ENCODE measurements around the gene GRXCR2.
"Not testable (repeated sequence)": the region's sequence is repeated elsewhere in the genome, so short reads cannot be mapped to it uniquely, and the experiment has no call there.

The GRXCR2 gene

DNA sequence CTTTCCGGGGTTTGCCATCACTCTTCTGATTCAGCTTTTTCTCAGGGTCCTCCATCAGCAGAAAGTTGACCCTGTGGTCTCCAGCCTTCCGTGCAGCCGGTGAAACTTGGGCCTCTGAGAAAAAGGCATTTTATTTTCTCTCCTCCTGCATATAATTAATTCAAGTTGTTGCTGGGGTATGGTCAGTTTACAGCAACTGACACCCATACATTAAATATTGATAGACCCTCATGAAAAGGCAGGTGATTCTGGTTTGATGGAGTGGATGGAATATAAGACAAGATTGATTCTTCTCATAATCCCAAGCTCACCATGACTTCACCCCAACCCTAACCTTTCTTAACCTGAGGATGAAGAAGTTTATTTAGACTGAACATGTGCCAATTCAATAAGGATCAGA, at the start of gene GRXCR2:
GRXCR2 (minus strand) TSS at position 101 of the 400 bp plus-strand sequence; CDS start at position 55, 46 bp downstream.
- DNase-seq (ENCODE audit: low spot score) = no peak

DNA sequence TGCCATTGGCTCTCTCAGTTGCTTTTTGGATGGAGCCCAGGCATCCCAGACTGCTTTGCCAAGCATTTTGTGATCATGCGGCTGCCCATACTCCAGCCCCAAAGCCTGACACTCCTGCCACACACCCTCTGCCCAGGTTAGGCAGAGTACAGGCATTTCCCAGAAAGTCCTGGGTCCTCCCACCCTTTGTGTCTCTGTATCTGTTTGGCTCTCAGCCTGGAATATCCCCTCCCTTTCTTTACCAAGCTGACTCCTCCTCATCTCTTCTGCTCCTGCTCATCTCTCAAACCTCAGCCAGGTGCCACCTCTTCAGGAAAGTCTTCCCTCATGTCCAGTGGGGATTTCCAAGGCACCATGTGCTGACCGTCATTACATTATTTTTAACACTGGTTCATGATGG, 49.2 kb upstream of the GRXCR2 start:
- DNase-seq (ENCODE audit: low spot score) = no peak

- no peak for DNase-seq (ENCODE audit: low spot score)
Observed at GRCh38 chr5:145921211-145921610, 48.4 kb upstream of the GRXCR2 start.

- no peak for DNase-seq (ENCODE audit: low spot score)
Observed at GRCh38 chr5:145920542-145921210, 47.9 kb upstream of the GRXCR2 start.

- no peak for DNase-seq (ENCODE audit: low spot score)
Observed at GRCh38 chr5:145919413-145919812, 46.6 kb upstream of the GRXCR2 start.

- DNase-seq (ENCODE audit: low spot score) = no peak
Observed at GRCh38 chr5:145918397-145918796, 45.6 kb upstream of the GRXCR2 start.

- DNase-seq (ENCODE audit: low spot score) = no peak
Observed at GRCh38 chr5:145917288-145917687, 44.5 kb upstream of the GRXCR2 start.

DNA sequence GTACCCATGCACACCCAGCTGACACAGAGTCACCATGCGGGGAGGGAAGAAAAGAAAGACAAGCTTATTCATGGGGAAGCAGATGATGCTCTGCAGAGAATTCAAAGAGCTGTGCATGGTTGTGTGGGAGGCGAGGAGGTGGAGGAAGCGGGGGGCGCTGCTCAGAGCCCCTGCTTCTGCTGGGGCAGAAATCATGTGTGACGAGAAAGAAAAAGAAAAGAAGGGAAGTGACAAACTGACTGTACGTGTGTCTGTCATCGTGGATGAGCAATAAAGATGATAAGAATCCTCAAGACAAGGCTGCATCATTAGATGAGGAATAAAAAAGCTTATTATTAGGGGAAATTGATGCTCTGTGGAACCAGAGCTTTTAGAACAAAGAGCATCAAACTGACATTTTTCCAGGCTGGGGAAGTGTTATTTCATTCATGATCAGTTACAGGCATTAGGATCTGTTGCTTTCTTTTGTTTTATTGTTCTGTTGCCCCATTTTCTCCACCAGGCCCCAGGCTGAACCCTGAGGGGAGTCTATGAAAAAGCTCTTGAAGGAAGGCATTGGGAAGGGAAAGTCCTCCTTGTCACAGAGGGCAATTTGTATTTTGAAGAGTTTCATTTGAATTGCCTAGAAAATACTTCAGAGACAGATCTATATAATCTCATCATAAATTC, 43.3 kb upstream of the GRXCR2 start:
- no peak for DNase-seq (ENCODE audit: low spot score)

DNA sequence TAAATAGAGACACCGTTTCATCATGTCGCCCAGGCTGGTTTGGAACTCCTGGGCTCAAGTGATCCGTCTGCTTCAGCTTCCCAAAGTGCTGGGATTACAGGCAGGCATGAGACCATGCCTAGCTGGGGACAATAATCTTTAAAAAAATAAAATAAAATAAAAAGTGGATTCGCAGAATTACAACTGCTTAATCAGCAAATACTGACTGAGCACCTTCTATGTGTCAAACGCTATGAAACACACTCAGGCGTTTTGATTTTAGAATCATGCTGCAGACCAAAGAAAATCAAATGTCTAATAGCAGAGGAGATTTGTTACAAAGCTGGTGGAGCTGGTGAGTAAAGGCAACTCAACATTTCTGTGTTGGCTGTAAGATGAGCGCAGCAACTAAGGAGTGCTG, 40.9 kb upstream of the GRXCR2 start:
- DNase-seq (ENCODE audit: low spot score) = no peak

- no peak for DNase-seq (ENCODE audit: low spot score)
Observed at GRCh38 chr5:145912594-145912993, 39.8 kb upstream of the GRXCR2 start.

- DNase-seq (ENCODE audit: low spot score) = no peak
Observed at GRCh38 chr5:145912019-145912418, 39.2 kb upstream of the GRXCR2 start.

DNA sequence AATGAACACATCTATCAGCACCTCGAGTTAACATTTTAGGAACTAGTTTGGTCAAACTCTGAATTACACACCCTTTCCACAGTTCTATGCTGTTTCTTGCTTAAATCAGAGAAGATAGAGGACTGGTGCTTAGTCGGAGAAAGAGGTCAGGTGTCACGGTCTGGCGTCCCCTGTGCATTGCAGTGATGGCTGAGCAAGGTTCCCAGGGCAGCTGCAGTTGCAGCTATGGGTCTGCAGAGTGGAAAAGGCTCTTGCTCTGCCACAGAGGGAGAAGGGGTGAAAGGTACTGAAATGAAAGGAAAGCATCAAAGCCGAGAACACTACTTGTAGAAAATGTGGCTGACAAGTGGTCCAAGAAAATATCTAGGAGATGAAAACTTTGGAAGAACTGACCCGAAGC, 38.4 kb upstream of the GRXCR2 start:
- no peak for DNase-seq (ENCODE audit: low spot score)

DNA sequence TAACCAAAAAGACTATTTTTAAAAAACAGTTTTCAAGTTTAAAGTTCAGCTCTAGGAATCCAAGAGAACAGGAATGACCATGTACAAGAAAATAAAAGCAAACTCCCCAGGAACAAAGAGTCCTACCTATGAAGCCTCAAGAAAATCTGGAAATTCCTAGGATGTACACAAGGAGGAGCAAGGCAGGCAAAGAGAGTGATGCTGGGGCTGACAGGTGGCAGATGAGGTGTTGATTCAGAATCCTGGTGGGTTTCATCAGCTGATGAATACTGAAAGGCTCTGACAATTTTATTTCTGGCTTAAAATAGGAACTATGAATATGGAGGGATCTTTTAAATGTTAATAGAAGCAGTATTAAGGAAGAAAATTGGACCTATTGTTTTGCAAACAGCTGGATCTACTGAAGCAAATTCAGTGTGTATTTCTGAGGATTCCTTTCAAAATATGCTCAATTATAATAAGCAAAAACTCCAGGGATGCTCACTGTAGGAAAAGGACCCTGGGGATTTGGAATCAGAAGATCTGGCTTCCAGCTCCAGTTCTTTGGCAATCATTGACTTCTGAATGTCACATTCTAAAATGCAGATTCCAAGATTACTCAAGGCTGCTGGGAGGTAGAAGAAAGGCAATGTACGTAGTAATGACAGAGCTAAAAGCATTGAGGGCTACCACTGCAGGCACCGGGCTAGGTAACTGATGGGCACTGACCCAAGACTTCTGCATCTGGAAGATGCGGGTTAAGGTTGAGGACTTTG, 35.6 kb upstream of the GRXCR2 start:
- peak; percentile 5 for DNase-seq (ENCODE audit: low spot score)

DNA sequence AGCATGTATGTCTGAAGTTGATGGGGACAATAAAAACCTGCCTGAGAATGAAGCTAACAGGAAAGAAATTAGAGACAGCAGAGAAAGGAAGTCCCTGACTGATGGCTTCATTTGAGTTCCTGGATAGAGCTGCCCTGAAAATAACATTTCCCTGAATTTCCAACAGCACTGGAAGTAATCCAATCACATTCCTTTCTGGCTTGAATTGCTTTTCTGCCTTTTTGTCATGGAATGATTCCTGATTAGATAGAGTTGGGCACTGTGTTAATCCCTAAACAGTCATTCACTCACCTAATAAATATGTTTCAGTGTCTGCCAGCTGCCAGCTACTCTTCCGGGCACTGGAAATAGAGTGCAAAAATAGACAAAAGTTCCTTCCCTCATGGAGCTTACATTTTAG, 33.6 kb upstream of the GRXCR2 start:
- DNase-seq (ENCODE audit: low spot score) = no peak

- DNase-seq (ENCODE audit: low spot score) = no peak
Observed at GRCh38 chr5:145904743-145905142, 31.9 kb upstream of the GRXCR2 start.

DNA sequence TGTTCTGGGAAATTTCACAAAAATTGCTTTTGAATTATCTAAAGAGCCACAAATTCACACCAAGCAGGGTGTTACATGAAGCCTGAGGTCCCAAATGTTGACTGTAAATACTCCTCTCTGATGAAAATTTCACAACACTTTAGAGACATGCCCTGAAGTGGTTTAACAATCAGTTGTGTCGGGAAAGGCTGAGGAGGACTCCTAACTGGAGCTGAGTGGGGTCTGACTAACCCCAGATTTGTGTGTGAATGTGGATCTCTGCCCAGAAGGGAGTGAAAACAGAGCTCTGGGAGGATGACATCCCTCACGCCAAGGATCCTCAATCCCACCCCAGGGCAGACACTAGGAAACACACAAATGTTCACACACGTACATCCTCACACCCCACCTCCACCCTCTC, 31.1 kb upstream of the GRXCR2 start:
- no peak for DNase-seq (ENCODE audit: low spot score)

DNA sequence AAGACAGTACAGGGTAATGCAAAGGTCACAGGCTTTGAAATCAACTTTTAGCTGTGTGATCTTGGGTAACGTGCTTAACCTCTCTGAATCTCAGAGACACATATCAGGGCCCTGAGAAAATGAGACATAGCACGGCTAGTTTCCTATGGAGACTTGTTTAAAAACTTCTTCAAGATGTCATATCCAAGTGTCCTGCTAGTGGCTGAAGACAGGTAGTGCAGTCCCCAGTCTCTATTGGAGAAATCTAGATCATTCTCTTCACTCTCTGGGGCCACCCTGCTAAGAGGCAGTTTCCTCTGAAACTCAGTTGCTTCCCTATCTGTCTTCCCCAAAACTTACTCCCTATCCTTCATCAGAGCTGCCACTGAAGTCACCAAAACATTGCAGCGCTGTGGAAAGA, 30.3 kb upstream of the GRXCR2 start:
- peak; percentile 32 for DNase-seq (ENCODE audit: low spot score)

DNA sequence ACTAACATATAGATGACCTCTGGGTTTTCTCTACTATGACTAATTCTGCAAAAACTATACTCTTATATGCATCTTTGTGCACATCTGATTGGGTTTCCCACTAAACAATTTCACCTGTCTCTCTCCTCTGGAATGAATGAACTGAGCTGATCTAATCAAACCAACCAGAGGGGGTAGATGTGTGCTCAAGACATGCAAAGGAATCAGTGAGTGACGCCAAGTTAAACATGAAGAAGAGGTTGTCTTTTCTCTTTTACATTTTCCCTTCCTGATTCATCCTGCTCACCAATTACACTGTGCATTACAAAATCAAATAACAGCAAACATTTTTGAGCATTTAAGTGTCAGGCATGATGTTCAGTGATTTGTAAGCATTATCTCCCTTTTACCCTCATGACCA, 29.6 kb upstream of the GRXCR2 start:
- DNase-seq (ENCODE audit: low spot score) = no peak

- DNase-seq (ENCODE audit: low spot score) = no peak
Observed at GRCh38 chr5:145898171-145898570, 25.4 kb upstream of the GRXCR2 start.

- DNase-seq (ENCODE audit: low spot score) = not testable (repeated sequence)
Observed at GRCh38 chr5:145891378-145891777, 18.6 kb upstream of the GRXCR2 start.

DNA sequence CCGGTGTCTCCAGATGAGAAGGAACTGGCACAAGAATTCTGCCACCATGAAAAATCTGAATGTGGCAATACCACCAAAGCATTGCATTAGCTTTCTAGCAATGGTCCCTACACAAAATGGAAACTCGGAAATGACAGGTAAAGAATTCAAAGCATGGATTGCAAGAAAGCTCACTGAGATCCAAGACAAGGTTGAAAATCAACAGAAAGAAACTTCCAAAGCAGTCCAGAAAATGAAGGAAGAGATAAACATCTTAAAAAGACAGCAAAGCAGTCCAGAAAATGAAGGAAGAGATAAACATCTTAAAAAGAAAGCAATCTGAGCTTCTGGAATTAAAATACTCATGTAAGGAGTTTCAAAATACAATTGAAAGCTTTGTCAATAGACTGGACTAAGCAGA, 16.8 kb upstream of the GRXCR2 start:
- no peak for DNase-seq (ENCODE audit: low spot score)

DNA sequence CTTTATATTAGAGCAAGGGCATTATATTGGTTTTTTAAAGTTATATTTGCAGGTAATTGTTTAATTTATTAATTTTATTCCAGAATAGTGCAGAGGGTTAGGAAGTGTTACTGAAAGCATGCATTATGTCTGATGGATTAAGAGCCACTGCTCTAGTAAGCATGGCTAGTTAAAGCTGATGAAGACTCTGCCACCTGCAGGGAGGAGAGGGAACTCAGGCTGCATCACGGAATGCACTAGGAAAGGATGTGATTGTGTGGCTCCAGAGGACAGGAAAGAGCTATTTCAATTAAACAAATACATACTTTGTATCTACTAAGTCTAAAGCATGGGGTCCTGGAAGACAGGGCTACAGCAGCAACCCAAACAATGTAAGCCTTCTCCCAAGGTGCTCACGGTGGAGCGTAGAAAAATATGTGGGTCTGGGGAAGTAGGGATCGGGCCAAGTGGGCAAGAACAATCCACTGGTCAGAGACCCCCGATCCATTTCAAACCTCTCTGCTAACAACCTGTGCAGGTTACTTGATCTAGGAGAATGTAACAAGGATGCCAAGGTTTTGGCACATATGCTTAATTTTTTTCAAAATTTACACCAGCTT, 15.3 kb upstream of the GRXCR2 start:
- peak; percentile 69 for DNase-seq (ENCODE audit: low spot score)

DNA sequence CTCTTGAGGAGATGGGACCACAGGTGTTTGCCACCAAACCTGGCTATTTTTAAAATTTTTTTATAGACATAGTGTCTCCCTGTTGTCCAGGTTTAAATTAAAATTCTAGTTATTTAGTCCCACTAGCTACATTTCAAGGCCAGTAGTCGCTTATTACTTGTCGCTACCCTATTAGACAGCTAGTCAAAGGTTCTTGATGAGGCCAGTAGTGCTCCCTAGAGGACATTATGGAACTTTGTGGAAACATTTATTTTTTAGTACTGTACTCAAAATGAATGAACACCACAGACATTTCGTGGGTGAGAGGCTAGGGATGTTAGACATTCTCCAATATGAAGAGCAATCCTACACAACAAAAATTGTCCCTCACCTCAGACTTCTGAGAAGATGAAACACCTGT, 14.4 kb upstream of the GRXCR2 start:
- peak; percentile 25 for DNase-seq (ENCODE audit: low spot score)
